Choroid plexus epithelial cell (primary cell): ENCODE measurements around the gene SEMA4F.

ENCODE experiments used
- DNase-seq: peaks from one replicate; pipeline ENCODE4 v3.0.0-alpha.2; 2010; ENCODE audit warnings: low read depth
- H3K4me3 ChIP-seq: 2 replicates; pipeline ENCODE4 v1.5.1; 2011; ENCODE audit warnings: low read depth, mild to moderate bottlenecking, control low read depth, low read length, moderate library complexity
- CTCF ChIP-seq: conservative IDR thresholded peaks from 2 replicates; pipeline ENCODE4 v1.5.1; 2011; ENCODE audit warnings: low read depth, mild to moderate bottlenecking, control low read depth, inconsistent platforms, low read length, moderate library complexity

The SEMA4F gene

DNA sequence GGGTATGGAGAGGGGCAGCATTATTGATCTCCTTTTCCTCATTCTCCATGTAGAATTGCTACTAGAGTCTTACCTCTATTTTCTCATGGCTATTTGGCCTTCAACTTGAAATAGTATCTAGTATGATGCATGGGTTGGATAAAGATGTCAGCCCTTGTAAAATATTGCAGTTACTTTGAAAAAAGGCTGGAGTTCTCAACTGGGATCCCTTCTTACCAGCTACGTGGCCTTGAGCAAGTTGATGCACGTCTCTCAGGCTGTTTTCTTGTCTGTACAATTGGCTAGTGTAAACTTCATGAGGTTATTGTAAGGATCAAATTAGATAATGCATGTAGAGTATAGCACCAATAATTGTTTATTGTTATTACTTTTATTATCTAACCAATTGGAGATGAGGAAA lies 50.2 kb downstream of the SEMA4F start:
- no peak for TF ChIP-seq CTCF
- no peak overlapping the region for H3K4me3 ChIP-seq
- no peak for DNase-seq

- no peak overlapping the region for H3K4me3 ChIP-seq
- TF ChIP-seq CTCF = no peak
- no peak for DNase-seq
These were observed 52.7 kb downstream of the SEMA4F start for GRCh38 chr2:74706741-74707140.

DNA sequence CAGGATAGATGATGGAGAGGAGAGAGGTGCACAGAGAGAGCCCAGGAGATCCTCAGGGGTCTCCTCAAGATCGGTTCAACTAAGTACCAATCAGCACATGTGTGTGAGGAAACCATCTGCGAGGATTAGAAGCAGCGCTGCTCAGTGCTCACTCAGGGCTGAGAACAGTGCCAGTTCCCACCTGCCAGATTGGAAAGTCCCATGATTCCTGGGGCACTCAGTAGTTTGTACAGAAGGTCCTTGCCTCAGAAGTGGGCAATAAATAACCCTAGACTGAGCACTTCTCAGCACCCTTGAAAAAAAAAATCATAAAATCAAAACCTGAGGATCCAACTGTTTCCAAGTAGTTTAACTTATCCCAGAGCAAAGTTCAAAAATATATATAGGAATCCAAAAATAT lies 53.8 kb downstream of the SEMA4F start:
- no peak for DNase-seq
- H3K4me3 ChIP-seq = no peak overlapping the region
- no peak for TF ChIP-seq CTCF

DNA sequence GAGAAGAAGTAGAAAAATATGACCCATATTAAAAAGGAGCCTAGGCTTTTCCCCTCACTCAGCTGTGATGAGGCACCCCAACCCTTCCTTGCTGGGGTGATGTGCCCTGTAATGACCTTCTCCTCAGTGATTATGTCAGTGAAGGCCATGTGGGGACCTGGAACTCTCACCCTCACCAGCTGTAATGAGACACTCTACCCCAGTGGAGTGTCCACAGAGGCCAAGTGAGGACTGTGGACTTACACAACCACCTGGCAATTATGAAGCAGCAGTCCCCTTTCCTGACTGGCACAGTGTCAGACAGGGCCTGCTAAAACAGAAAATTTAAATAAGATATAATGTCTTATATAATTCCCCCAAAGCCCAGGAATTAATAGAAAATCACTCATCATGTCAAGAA lies 54.2 kb downstream of the SEMA4F start:
- H3K4me3 ChIP-seq = no peak overlapping the region
- no peak for TF ChIP-seq CTCF
- DNase-seq = no peak

- peak; percentile 46 for DNase-seq
- TF ChIP-seq CTCF = no peak
- no peak overlapping the region for H3K4me3 ChIP-seq
These were observed 54.8 kb downstream of the SEMA4F start for GRCh38 chr2:74708883-74709282.

- no peak for DNase-seq
- no peak overlapping the region for H3K4me3 ChIP-seq
- TF ChIP-seq CTCF = no peak
These were observed 58.4 kb downstream of the SEMA4F start for GRCh38 chr2:74712223-74713053.

GRCh38 chr2:74714691-74715080 lies 60.6 kb downstream of the SEMA4F start:
- TF ChIP-seq CTCF = no peak
- H3K4me3 ChIP-seq = no peak overlapping the region
- DNase-seq = no peak
